HG03442 (cell line): ENCODE measurements around the gene CTIF.
"Not testable (repeated sequence)": the region's sequence is repeated elsewhere in the genome, so short reads cannot be mapped to it uniquely, and the experiment has no call there.

Experiments used
- ATAC-seq: cut with Tn5 transposase; IDR thresholded peaks from one replicate; pipeline ENCODE4 v1.9.1; 2021; ENCODE audit warnings: mild to moderate bottlenecking, moderate library complexity; ENCODE audit not compliant: unreplicated experiment

Gene CTIF

GRCh38 chr18:48811401-48811800 is 272.6 kb downstream of the CTIF start:
- no peak for ATAC-seq

GRCh38 chr18:48811977-48812451 is 273.2 kb downstream of the CTIF start:
- not testable (repeated sequence) for ATAC-seq

- ATAC-seq, result no peak
Observed at GRCh38 chr18:48813321-48813720, 274.5 kb downstream of the CTIF start.

- ATAC-seq, result no peak
Observed at GRCh38 chr18:48813833-48814489, 275.1 kb downstream of the CTIF start.

- ATAC-seq, result no peak
Observed at GRCh38 chr18:48814490-48815178, 275.8 kb downstream of the CTIF start.

GRCh38 chr18:48815179-48815515 is 276.3 kb downstream of the CTIF start:
- no peak for ATAC-seq

GRCh38 chr18:48815581-48816324 is 276.9 kb downstream of the CTIF start:
- ATAC-seq, result no peak

- no peak for ATAC-seq
Observed at GRCh38 chr18:48816554-48816953, 277.7 kb downstream of the CTIF start.

- ATAC-seq, result no peak
Observed at GRCh38 chr18:48817021-48817461, 278.2 kb downstream of the CTIF start.

GRCh38 chr18:48818329-48819254 is 279.8 kb downstream of the CTIF start:
- no peak for ATAC-seq

GRCh38 chr18:48819276-48819675 is 280.4 kb downstream of the CTIF start:
- no peak for ATAC-seq

GRCh38 chr18:48819781-48820482 is 281.1 kb downstream of the CTIF start:
- no peak for ATAC-seq

GRCh38 chr18:48820483-48821250 is 281.8 kb downstream of the CTIF start:
- ATAC-seq, result peak; percentile 91

GRCh38 chr18:48821251-48821590 is 282.4 kb downstream of the CTIF start:
- ATAC-seq, result no peak

GRCh38 chr18:48821845-48822244 is 283.0 kb downstream of the CTIF start:
- ATAC-seq, result no peak

- no peak for ATAC-seq
Observed at GRCh38 chr18:48824231-48824970, 285.6 kb downstream of the CTIF start.

- no peak for ATAC-seq
Observed at GRCh38 chr18:48825101-48825745, 286.4 kb downstream of the CTIF start.

GRCh38 chr18:48826271-48826670 is 287.4 kb downstream of the CTIF start:
- no peak for ATAC-seq
